A549 (cell line): Measurements from ENCODE around the gene COL13A1.

ENCODE experiments used
- CBX2 ChIP-seq: fragments of 200-600 bp; sonication (generic); IDR thresholded peaks from 2 replicates; pipeline ENCODE4 v1.6.1; 2016; ENCODE audit warnings: low read depth, mild to moderate bottlenecking, borderline replicate concordance
- E2F6 ChIP-seq: IDR thresholded peaks from 2 replicates; pipeline ENCODE4 v1.6.1; 2012; ENCODE audit warnings: low read depth, borderline replicate concordance
- MAX ChIP-seq: IDR thresholded peaks from 2 replicates; pipeline ENCODE4 v1.6.1; 2012
- POLR2A ChIP-seq: IDR thresholded peaks from 2 replicates; pipeline ENCODE4 v1.6.1; 2012; ENCODE audit warnings: mild to moderate bottlenecking, low read length
- TF ChIP-seq, protein P1 (sequence below): fragments of >200 bp; sonication (Bioruptor Twin); formaldehyde crosslinking; IDR thresholded peaks from 3 replicates; pipeline ENCODE4 v1.5.1; 2016
- TF ChIP-seq, protein P2 (sequence below): fragments of 200-600 bp; sonication (generic); IDR thresholded peaks from 2 replicates; pipeline ENCODE4 v1.6.1; 2016; ENCODE audit warnings: antibody characterized with exemption, mild to moderate bottlenecking, moderate library complexity

GRCh38 chr10:69752479-69752878 is 49.2 kb upstream of the COL13A1 start:
- TF ChIP-seq, protein P1, sequence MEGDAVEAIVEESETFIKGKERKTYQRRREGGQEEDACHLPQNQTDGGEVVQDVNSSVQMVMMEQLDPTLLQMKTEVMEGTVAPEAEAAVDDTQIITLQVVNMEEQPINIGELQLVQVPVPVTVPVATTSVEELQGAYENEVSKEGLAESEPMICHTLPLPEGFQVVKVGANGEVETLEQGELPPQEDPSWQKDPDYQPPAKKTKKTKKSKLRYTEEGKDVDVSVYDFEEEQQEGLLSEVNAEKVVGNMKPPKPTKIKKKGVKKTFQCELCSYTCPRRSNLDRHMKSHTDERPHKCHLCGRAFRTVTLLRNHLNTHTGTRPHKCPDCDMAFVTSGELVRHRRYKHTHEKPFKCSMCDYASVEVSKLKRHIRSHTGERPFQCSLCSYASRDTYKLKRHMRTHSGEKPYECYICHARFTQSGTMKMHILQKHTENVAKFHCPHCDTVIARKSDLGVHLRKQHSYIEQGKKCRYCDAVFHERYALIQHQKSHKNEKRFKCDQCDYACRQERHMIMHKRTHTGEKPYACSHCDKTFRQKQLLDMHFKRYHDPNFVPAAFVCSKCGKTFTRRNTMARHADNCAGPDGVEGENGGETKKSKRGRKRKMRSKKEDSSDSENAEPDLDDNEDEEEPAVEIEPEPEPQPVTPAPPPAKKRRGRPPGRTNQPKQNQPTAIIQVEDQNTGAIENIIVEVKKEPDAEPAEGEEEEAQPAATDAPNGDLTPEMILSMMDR, result no peak
- TF ChIP-seq, protein P2, sequence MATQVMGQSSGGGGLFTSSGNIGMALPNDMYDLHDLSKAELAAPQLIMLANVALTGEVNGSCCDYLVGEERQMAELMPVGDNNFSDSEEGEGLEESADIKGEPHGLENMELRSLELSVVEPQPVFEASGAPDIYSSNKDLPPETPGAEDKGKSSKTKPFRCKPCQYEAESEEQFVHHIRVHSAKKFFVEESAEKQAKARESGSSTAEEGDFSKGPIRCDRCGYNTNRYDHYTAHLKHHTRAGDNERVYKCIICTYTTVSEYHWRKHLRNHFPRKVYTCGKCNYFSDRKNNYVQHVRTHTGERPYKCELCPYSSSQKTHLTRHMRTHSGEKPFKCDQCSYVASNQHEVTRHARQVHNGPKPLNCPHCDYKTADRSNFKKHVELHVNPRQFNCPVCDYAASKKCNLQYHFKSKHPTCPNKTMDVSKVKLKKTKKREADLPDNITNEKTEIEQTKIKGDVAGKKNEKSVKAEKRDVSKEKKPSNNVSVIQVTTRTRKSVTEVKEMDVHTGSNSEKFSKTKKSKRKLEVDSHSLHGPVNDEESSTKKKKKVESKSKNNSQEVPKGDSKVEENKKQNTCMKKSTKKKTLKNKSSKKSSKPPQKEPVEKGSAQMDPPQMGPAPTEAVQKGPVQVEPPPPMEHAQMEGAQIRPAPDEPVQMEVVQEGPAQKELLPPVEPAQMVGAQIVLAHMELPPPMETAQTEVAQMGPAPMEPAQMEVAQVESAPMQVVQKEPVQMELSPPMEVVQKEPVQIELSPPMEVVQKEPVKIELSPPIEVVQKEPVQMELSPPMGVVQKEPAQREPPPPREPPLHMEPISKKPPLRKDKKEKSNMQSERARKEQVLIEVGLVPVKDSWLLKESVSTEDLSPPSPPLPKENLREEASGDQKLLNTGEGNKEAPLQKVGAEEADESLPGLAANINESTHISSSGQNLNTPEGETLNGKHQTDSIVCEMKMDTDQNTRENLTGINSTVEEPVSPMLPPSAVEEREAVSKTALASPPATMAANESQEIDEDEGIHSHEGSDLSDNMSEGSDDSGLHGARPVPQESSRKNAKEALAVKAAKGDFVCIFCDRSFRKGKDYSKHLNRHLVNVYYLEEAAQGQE, result no peak
- TF ChIP-seq E2F6 (no peak), POLR2A (no peak), CBX2 (no peak), MAX (no peak)
